Glomerular visceral epithelial cell (primary cell): ENCODE data around the gene CTAG2.
"Not testable (repeated sequence)": the region's sequence is repeated elsewhere in the genome, so short reads cannot be mapped to it uniquely, and the experiment has no call there.

Experiments
- DNase-seq: peaks from one replicate; pipeline ENCODE4 v3.0.0-alpha.2; 2016; ENCODE audit errors: extremely low spot score

The CTAG2 gene

DNA sequence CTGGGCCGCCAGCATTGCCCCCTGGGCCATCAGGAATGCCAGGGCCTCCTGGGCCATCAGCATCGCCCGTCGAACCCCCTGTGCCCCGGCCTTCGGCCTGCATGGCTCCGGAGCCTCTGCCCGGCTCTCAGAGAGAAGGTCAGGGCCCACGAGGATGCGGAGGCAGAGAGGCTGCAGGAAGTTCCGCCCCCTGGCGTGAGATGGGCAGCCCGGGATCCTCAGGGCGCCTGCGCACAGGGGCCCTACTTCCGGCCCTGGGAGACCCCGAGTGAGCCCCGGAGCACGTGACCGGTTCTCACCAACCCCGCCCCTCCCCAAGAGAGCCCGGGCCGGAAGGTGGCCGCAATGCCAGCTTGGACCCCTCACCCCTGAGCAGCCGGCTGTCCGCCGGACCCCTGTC is at the start of gene CTAG2:
Gene CTAG2, minus strand, starts transcription at position 167 of the 400 bp plus-strand sequence. Its CDS starts 64 bp downstream, at position 103.
- not testable (repeated sequence) for DNase-seq

DNA sequence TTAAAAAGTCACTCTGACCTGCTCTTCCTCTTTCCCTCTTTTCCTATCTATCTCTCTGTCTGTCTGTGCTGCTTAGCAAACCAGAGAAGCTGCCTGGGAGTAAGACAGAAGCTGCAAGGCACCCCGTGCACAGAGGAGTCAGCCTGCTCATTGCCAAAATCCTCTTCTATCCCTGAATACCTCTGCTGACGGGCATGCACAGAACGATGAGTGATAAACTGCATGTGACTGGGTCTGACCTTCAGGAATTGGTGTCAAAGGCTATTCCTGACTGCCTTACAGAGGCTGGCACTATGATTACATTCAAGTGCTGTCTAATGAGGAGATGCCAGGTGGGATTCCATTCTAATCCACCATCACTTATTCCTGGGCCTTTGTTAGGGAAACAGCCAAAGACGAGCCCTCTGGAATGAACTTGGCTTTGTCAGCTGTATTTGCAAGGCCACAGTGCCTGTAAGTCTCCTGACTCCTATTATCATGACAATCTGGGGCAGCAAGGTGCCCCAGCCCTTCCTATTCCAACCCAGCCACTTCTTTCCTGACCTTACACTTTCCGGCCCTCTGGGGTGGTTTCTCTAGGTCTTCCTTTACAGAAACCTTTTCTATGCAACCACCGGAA is 45.4 kb upstream of the CTAG2 start:
- no peak for DNase-seq

DNA sequence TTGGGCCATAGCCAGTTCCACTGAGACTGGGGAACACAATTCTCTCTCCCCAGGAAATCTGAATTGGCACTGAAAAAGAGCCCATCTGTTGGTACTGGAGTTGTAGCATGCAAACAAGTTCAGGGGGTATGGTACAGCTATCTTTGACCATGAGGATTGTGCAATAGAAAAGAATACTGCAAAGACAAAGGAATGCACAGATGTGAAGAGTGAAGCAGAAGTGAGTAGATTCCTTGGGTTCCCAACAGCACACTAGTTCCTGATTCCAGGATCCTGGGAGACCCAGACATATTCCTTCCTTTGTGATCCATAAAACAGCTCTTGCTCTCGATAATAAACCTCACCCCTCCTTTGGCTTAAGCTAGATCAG is 43.3 kb upstream of the CTAG2 start:
- no peak for DNase-seq

- peak; percentile 20 for DNase-seq
These were observed 42.7 kb upstream of the CTAG2 start for GRCh38 chrX:154695911-154696675.

DNA sequence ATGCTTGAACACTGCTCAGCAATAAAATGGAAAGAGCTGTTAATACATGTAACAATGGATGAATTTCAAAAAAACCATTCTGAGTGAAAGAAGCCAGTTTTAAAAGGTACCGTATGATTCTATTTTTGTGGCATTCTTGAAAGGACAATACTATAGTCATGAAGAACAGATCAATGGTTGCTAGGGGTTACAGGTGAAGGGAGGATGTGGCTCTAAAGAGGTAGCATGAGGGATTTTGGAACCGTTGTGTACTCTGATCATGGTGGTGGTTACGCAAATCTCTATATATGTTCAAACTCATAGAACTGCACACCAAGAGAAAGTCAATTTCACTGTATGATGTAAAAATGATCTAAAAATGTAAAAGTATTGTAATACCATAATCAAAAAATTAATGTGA is 40.0 kb upstream of the CTAG2 start:
- no peak for DNase-seq

- DNase-seq: not testable (repeated sequence)
These were observed 37.1 kb upstream of the CTAG2 start for GRCh38 chrX:154690438-154690837.

GRCh38 chrX:154672084-154672483 is 18.7 kb upstream of the CTAG2 start:
- not testable (repeated sequence) for DNase-seq

GRCh38 chrX:154670848-154671247 is 17.5 kb upstream of the CTAG2 start:
- not testable (repeated sequence) for DNase-seq

DNA sequence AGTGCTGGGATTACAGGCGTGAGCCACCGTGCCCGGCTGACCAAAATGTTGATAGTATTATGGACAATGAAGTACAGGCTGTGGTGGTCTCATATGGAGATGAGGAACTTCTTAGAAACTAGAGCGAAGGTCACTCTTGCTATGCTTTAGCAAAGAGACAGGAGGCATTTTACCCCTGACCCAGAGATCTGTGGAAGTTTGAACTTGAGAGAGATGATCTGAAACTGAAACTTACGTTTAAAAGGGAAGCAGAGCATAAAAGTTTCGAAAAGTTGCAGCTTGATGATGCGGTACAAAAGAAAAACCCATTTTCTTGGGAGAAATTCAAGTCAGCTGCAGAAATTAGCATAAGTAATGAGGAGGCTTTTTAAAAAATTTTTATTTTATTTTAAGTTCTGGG is 8.5 kb upstream of the CTAG2 start:
- no peak for DNase-seq

GRCh38 chrX:154661170-154661569 is 7.8 kb upstream of the CTAG2 start:
- DNase-seq: no peak

- DNase-seq: no peak
These were observed 7.2 kb upstream of the CTAG2 start for GRCh38 chrX:154660541-154660940.

- DNase-seq: no peak
These were observed 5.6 kb upstream of the CTAG2 start for GRCh38 chrX:154658957-154659356.

GRCh38 chrX:154658187-154658586 is 4.8 kb upstream of the CTAG2 start:
- DNase-seq: no peak

- no peak for DNase-seq
These were observed 3.9 kb upstream of the CTAG2 start for GRCh38 chrX:154657226-154657805.

DNA sequence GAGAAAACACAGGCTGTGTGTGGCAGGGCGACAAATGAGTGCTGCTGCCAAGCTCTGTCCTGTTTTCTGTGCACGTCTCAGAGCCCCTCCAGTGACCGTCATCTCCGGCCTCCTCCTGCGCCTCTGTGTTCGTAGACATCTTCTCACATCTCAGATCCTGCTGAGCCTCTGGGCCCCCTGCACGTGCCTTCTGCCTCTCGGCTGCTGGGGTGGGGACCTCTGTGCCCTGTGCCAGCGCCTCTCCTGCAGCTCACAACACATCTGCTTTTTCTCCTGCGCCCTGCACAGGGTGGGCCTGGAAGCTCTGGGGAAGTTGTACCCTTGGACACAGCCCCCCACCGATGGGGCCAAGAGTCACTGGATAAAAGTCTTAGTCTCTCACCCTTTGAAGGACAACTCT is 2.4 kb upstream of the CTAG2 start:
- DNase-seq: no peak

GRCh38 chrX:154655346-154655745 is 2.0 kb upstream of the CTAG2 start:
- DNase-seq: no peak

- no peak for DNase-seq
These were observed 1.5 kb upstream of the CTAG2 start for GRCh38 chrX:154654925-154655324.

DNA sequence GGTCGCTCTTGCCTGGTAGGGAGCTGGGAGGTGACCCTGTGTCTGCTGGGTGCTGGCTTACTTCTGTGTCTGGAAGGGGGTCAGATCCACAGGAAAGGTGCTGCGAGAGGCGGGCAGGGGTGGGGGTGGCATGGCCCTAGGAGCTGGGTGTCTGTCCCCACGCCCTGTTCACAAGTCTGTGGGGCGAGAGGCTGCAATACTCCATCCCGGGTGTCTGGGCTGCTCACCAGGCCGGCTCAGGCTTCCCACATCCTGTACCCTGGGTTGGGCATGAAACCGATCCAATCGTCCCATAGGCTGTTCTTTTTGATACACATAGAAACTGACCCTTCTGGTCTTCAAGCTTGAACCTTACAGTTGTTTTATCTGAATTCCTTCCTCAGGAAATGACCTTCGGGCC is 993 bp upstream of the CTAG2 start:
- no peak for DNase-seq

DNA sequence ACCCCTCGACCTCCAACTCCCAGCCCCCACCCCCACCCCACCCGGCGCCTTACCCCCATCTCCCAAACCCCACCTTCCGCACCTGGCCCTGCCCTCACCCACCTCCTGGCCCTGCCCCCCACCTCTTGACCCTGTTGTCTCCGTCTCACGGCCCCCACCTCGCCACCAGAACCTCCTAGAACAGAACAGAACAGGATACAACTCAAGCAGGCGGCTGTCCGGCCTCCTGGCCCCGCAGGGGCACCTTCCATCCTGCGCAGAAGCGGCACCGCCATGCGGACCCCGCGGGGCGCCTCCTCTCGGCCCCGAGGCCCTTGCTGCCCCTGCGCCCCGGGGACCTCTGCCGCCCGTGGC is 354 bp downstream of the CTAG2 start:
- no peak for DNase-seq

GRCh38 chrX:154652311-154653047 is 900 bp downstream of the CTAG2 start:
- no peak for DNase-seq

DNA sequence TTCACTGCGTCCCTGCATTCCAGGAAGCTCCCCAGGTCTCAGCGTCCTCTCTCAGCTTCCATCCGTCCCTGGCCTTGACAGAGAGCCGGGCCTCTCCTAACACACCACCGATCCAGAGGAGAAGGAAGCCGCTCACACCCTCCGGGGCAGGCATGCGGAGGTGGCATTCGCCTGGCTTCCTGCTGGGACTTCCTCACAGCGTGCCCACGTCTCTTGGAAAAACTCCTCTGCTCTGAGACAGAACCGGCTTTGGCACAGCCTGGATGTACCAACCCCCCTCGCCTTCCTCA is 3.2 kb downstream of the CTAG2 start:
- no peak for DNase-seq

DNA sequence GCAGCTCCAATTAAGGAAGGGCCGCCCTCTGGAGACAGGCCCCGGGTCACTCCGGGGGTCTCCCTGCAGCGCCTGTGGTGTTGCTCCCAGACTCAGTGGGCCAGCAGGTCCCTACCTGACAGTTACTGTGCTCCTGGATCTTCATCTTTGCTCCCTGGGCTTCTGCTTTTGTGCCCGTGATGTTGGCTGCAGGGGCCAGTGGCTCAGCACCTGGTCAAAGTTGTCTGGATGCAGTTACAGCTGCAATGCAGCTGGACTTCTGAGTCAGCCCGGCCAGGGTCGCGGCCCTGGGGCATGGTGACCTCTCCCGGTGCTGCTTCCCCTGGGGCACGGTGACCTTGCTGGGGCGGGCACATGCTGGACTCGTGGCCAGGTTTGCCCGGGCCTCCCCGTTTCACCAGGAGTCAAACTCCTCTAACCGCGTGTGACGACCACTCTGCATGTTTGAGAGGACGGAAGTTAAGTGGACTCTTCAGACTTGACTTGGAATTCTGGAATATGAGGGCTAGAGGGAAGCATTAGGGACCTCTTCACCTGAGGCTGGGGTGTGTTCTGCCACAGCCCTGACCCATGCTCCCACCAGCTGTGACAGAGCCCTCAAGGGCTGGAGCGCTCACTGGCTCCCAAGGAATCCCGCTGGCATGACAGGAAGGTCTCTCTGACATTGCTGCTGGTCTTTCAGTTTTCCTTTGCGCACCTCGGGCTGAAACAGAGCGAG is 3.7 kb downstream of the CTAG2 start:
- no peak for DNase-seq
